ENCODE measurements around the gene MAP6. TPM values are rescaled to one million over a fixed set of nuclear protein-coding genes. Genes with fewer than 3 reads are reported as not detected.
"Not testable (repeated sequence)": the region's sequence is repeated elsewhere in the genome, so short reads cannot be mapped to it uniquely, and the experiment has no call there.

MAP6 gene
- total RNA-seq, 1 donor from 2014 or later = 313 TPM

GRCh38 chr11:75697906-75698581 lies 29.2 kb upstream of the MAP6 start:
- Mint-ChIP-seq H3K4me1 (ENCODE audit: low read depth, unreplicated experiment) (no peaks in the 10 kb centered on the region), H3K9me3 (ENCODE audit: unreplicated experiment) (no peaks in the 10 kb centered on the region), H3K27ac (ENCODE audit: unreplicated experiment) (no peak overlapping the region), H3K27me3 (ENCODE audit: unreplicated experiment) (peaks cover 8% of the 10 kb centered on the region), H3K4me3 (ENCODE audit: unreplicated experiment) (no peak overlapping the region), H3K36me3 (ENCODE audit: unreplicated experiment) (no peaks in the 10 kb centered on the region)
- DNase-seq = no peak
- no peak for TF ChIP-seq CTCF (IDR thresholded peaks at IDR 0.05; ENCODE audit: partially characterized antibody, unreplicated experiment)

- H3K27me3 Mint-ChIP-seq (ENCODE audit: unreplicated experiment) = peaks cover 4% of the 10 kb centered on the region
Observed at GRCh38 chr11:75691804-75692203, 23.0 kb upstream of the MAP6 start.

GRCh38 chr11:75689863-75690609 lies 21.2 kb upstream of the MAP6 start:
- no peaks in the 10 kb centered on the region for H3K4me1 Mint-ChIP-seq (ENCODE audit: low read depth, unreplicated experiment)
- no peak overlapping the region for H3K4me3 Mint-ChIP-seq (ENCODE audit: unreplicated experiment)
- DNase-seq = no peak
- no peak overlapping the region for H3K27ac Mint-ChIP-seq (ENCODE audit: unreplicated experiment)
- no peak for TF ChIP-seq CTCF (IDR thresholded peaks at IDR 0.05; ENCODE audit: partially characterized antibody, unreplicated experiment)
- no peaks in the 10 kb centered on the region for H3K27me3 Mint-ChIP-seq (ENCODE audit: unreplicated experiment)
- H3K36me3 Mint-ChIP-seq (ENCODE audit: unreplicated experiment) = peaks cover 18% of the 10 kb centered on the region
- H3K9me3 Mint-ChIP-seq (ENCODE audit: unreplicated experiment) = peaks cover 6% of the 10 kb centered on the region

More at GRCh38 chr11:75691804-75692203, 23.0 kb upstream of the MAP6 start:
- Mint-ChIP-seq H3K9me3 (ENCODE audit: unreplicated experiment) (peaks cover 2% of the 10 kb centered on the region), H3K4me3 (ENCODE audit: unreplicated experiment) (no peak overlapping the region), H3K27ac (ENCODE audit: unreplicated experiment) (no peak overlapping the region), H3K36me3 (ENCODE audit: unreplicated experiment) (peaks cover 1% of the 10 kb centered on the region), H3K4me1 (ENCODE audit: low read depth, unreplicated experiment) (no peaks in the 10 kb centered on the region)
- no peak for DNase-seq
- TF ChIP-seq CTCF (IDR thresholded peaks at IDR 0.05; ENCODE audit: partially characterized antibody, unreplicated experiment) = no peak

- H3K27ac Mint-ChIP-seq (ENCODE audit: unreplicated experiment); H3K27me3 Mint-ChIP-seq (ENCODE audit: unreplicated experiment); H3K9me3 Mint-ChIP-seq (ENCODE audit: unreplicated experiment); DNase-seq; H3K4me3 Mint-ChIP-seq (ENCODE audit: unreplicated experiment); H3K4me1 Mint-ChIP-seq (ENCODE audit: low read depth, unreplicated experiment): not testable (repeated sequence)
- H3K36me3 Mint-ChIP-seq (ENCODE audit: unreplicated experiment) = peaks cover 28% of the 10 kb centered on the region
Observed at GRCh38 chr11:75683856-75684255, 15.0 kb upstream of the MAP6 start.

- Mint-ChIP-seq H3K4me3 (ENCODE audit: unreplicated experiment) (no peak overlapping the region), H3K9me3 (ENCODE audit: unreplicated experiment) (no peaks in the 10 kb centered on the region), H3K4me1 (ENCODE audit: low read depth, unreplicated experiment) (no peaks in the 10 kb centered on the region), H3K27me3 (ENCODE audit: unreplicated experiment) (peaks cover 2% of the 10 kb centered on the region), H3K27ac (ENCODE audit: unreplicated experiment) (no peak overlapping the region), H3K36me3 (ENCODE audit: unreplicated experiment) (peaks cover 8% of the 10 kb centered on the region)
- no peak for DNase-seq
- no peak for TF ChIP-seq CTCF (IDR thresholded peaks at IDR 0.05; ENCODE audit: partially characterized antibody, unreplicated experiment)
Observed at GRCh38 chr11:75679566-75679965, 10.7 kb upstream of the MAP6 start.
